IMR-90 (cell line): ENCODE results near the gene KCNK7. TPM values are rescaled to one million over a fixed set of nuclear protein-coding genes. Genes with fewer than 3 reads are reported as not detected.

Experiments used
- ATAC-seq: fragments of 200-7000 bp; cut with Tn5 transposase; 2 replicates; pipeline ENCODE4 v1.9.1; 2020; ENCODE audit warnings: low read depth, mild to moderate bottlenecking, moderate library complexity
- BruUV-seq: library from RNA; stranded (reverse); fragments of 400-500 nt; replicated peaks from 2 replicates; lab custom pipeline; 2021; lab: Mats Ljungman, UMichigan
- CTCF ChIA-PET: fragments of 300-600 bp; formaldehyde crosslinking; extraction: SDS; loops from one replicate; lab custom pipeline; 2021; ENCODE audit warnings: antibody characterized with exemption; lab: Yijun Ruan, JAX
- POLR2A ChIA-PET: fragments of 300-600 bp; sonication (Branson Sonifier 250); formaldehyde crosslinking; loops from one replicate; lab custom pipeline; 2022; ENCODE audit warnings: antibody characterized with exemption; ENCODE audit not compliant: unreplicated experiment; lab: Charles Lee
- DNase-seq: peaks from one replicate; pipeline ENCODE4 v3.0.0; 2013
- H2AFZ ChIP-seq: replicated peaks from 2 replicates; pipeline ENCODE3; 2013; ENCODE audit warnings: low read length, mild to moderate bottlenecking; ENCODE audit not compliant: poor library complexity
- H2AK5ac ChIP-seq: 2 replicates; pipeline ENCODE4 v1.6.1; 2013; ENCODE audit warnings: low read depth, low read length, inconsistent platforms
- H2AK9ac ChIP-seq: replicated peaks from 2 replicates; pipeline ENCODE3; 2013; ENCODE audit warnings: mild to moderate bottlenecking, low read depth, low read length, moderate library complexity; ENCODE audit not compliant: poor library complexity
- H2BK120ac ChIP-seq: 2 replicates; pipeline ENCODE4 v1.6.1; 2013; ENCODE audit warnings: low read depth, low read length, inconsistent platforms
- H2BK15ac ChIP-seq: 3 replicates; pipeline ENCODE4 v1.6.1; 2013; ENCODE audit warnings: low read depth, low read length, inconsistent platforms
- H2BK20ac ChIP-seq: 2 replicates; pipeline ENCODE4 v1.6.1; 2013; ENCODE audit warnings: low read depth, mild to moderate bottlenecking, inconsistent platforms, low read length, moderate library complexity
- H2BK5ac ChIP-seq: 2 replicates; pipeline ENCODE4 v1.6.1; 2013; ENCODE audit warnings: mild to moderate bottlenecking, low read depth, low read length, inconsistent platforms; ENCODE audit not compliant: poor library complexity, severe bottlenecking
- H3K14ac ChIP-seq: replicated peaks from 2 replicates; pipeline ENCODE4 v1.6.1; 2013; ENCODE audit warnings: low read depth, low read length, inconsistent platforms
- H3K18ac ChIP-seq: 2 replicates; pipeline ENCODE4 v1.6.1; 2013; ENCODE audit warnings: low read depth, low read length, control low read depth
- H3K23ac ChIP-seq: 2 replicates; pipeline ENCODE4 v1.6.1; 2013; ENCODE audit warnings: low read depth, low read length, inconsistent platforms
- H3K27ac ChIP-seq: 2 replicates; pipeline ENCODE4 v1.5.1; 2013; ENCODE audit warnings: mild to moderate bottlenecking, control low read depth, low read length; ENCODE audit not compliant: insufficient read depth
- H3K27me3 ChIP-seq: 2 replicates; pipeline ENCODE4 v1.6.1; 2013; ENCODE audit warnings: low read length; ENCODE audit not compliant: control insufficient read depth, insufficient read depth
- H3K36me3 ChIP-seq: 2 replicates; pipeline ENCODE4 v1.6.1; 2013; ENCODE audit warnings: low read length, mixed read lengths; ENCODE audit not compliant: control insufficient read depth, insufficient read depth
- H3K4ac ChIP-seq: 2 replicates; pipeline ENCODE4 v1.6.1; 2013; ENCODE audit warnings: low read depth, low read length, inconsistent platforms
- H3K4me1 ChIP-seq: 2 replicates; pipeline ENCODE4 v1.6.1; 2013; ENCODE audit warnings: low read length, mixed read lengths; ENCODE audit not compliant: control insufficient read depth, insufficient read depth
- H3K4me2 ChIP-seq: 2 replicates; pipeline ENCODE4 v1.6.1; 2013; ENCODE audit warnings: low read depth, mild to moderate bottlenecking, control low read depth, low read length, moderate library complexity
- H3K4me3 ChIP-seq: 2 replicates; pipeline ENCODE4 v1.5.1; 2013; ENCODE audit warnings: low read depth, mild to moderate bottlenecking, control low read depth, low read length, moderate library complexity; ENCODE audit not compliant: insufficient read depth
- H3K56ac ChIP-seq: 2 replicates; pipeline ENCODE4 v1.6.1; 2013; ENCODE audit warnings: low read length, inconsistent platforms; ENCODE audit not compliant: insufficient read depth; ENCODE audit errors: extremely low read depth
- H3K79me1 ChIP-seq, 2 experiments: 2 replicates each; pipeline ENCODE4 v1.6.1; 2013; ENCODE audit warnings: low read length in 2 of 2, inconsistent platforms in 1 of 2, low read depth in 1 of 2
- H3K9ac ChIP-seq: 2 replicates; pipeline ENCODE4 v1.6.1; 2013; ENCODE audit warnings: low read depth, low read length, control low read depth
- H3K9me1 ChIP-seq: 2 replicates; pipeline ENCODE4 v1.6.1; 2013; ENCODE audit warnings: low read length, inconsistent platforms; ENCODE audit not compliant: insufficient read depth
- H3K9me3 ChIP-seq: 2 replicates; pipeline ENCODE4 v1.6.1; 2013; ENCODE audit warnings: low read length; ENCODE audit not compliant: control insufficient read depth, insufficient read depth
- H4K20me1 ChIP-seq: 2 replicates; pipeline ENCODE4 v1.6.1; 2013; ENCODE audit warnings: low read length, inconsistent platforms; ENCODE audit not compliant: insufficient read depth
- H4K5ac ChIP-seq: 2 replicates; pipeline ENCODE4 v1.6.1; 2013; ENCODE audit warnings: mild to moderate bottlenecking, low read depth, low read length, control low read depth
- H4K8ac ChIP-seq, 2 experiments: 2 replicates each; pipeline ENCODE4 v1.6.1; 2013; ENCODE audit warnings: low read depth in 2 of 2, low read length in 2 of 2, control low read depth in 1 of 2, inconsistent platforms in 1 of 2
- H4K91ac ChIP-seq: 2 replicates; pipeline ENCODE4 v1.6.1; 2013; ENCODE audit warnings: low read depth, low read length, inconsistent platforms; ENCODE audit not compliant: insufficient read depth
- CEBPB ChIP-seq: IDR thresholded peaks from 2 replicates; pipeline ENCODE4 v1.6.1; 2012; ENCODE audit warnings: low read depth, low read length, improper control_type of control experiment
- CHD1 ChIP-seq: IDR thresholded peaks from 2 replicates; pipeline ENCODE4 v1.6.1; 2012; ENCODE audit warnings: low read depth, low read length, improper control_type of control experiment
- FOS ChIP-seq: fragments of 150-350 bp; IDR thresholded peaks from 2 replicates; pipeline ENCODE4 v1.6.1; 2016; ENCODE audit warnings: low read depth, low read length
- MAFK ChIP-seq: IDR thresholded peaks from 2 replicates; pipeline ENCODE4 v1.6.1; 2012; ENCODE audit warnings: low read depth, low read length, improper control_type of control experiment
- MAZ ChIP-seq: IDR thresholded peaks from 2 replicates; pipeline ENCODE4 v1.6.1; 2012; ENCODE audit warnings: low read depth, mild to moderate bottlenecking, low read length, improper control_type of control experiment, moderate library complexity, borderline replicate concordance
- MXI1 ChIP-seq: IDR thresholded peaks from 2 replicates; pipeline ENCODE4 v1.6.1; 2012; ENCODE audit warnings: low read depth, mild to moderate bottlenecking, low read length, moderate library complexity, borderline replicate concordance
- NFE2L2 ChIP-seq: fragments of 150-350 bp; IDR thresholded peaks from 2 replicates; pipeline ENCODE4 v1.6.1; 2016; ENCODE audit warnings: low read depth, mild to moderate bottlenecking, low read length
- RAD21 ChIP-seq: IDR thresholded peaks from 2 replicates; pipeline ENCODE4 v1.6.1; 2012; ENCODE audit warnings: low read length, improper control_type of control experiment
- RCOR1 ChIP-seq: IDR thresholded peaks from 2 replicates; pipeline ENCODE4 v1.6.1; 2012; ENCODE audit warnings: mild to moderate bottlenecking, low read length, improper control_type of control experiment; ENCODE audit not compliant: insufficient replicate concordance
- WGBS, 2 experiments: methylation state at CpG; one replicate each; pipeline versions ENCODE4 v1.1.5 to v1.1.7; 2013; ENCODE audit warnings: missing lambda C conversion rate in 2 of 2; ENCODE audit not compliant: insufficient read length in 1 of 2; ENCODE audit errors: extremely low coverage in 2 of 2; 5-methylcytosine and 5-hydroxymethylcytosine counted together
- dilution Hi-C: fragments of 300-500 bp; cut with HindIII; formaldehyde crosslinking; loops from one replicate; pipeline ENCODE4 v1.14.3; 2018; ENCODE audit warnings: low sequenced_read_pairs; ENCODE audit not compliant: unreplicated experiment
- in situ Hi-C: fragments of 300-500 bp; cut with MboI; formaldehyde crosslinking; loops from 3 replicates; pipeline ENCODE4 v1.14.3; 2019; ENCODE audit warnings: low sequenced_read_pairs, inconsistent platforms, mixed read lengths
- intact Hi-C: fragments of 100-400 bp; cut with micrococcal nuclease; formaldehyde crosslinking; loops from 2 replicates; pipeline ENCODE4 v1.10.0; 2022
- polyA plus RNA-seq, 3 experiments: library from polyadenylated mRNA; depleted of rRNA; stranded (reverse); fragments of >200 nt; gene quantifications; 2 replicates each; pipeline ENCODE4 v1.2.3, GENCODE V29; 2012; ENCODE audit warnings: low replicate concordance in 1 of 3
- total RNA-seq: library from RNA; depleted of rRNA; stranded (reverse); fragments of >200 nt; gene quantifications from 2 replicates; pipeline ENCODE4 v1.2.3, GENCODE V29; 2012
- TF ChIP-seq, protein P1 (sequence below): fragments of 150-350 bp; IDR thresholded peaks from 2 replicates; pipeline ENCODE4 v1.6.1; 2016; ENCODE audit warnings: low read depth, mild to moderate bottlenecking, low read length, moderate library complexity, borderline replicate concordance
- TF ChIP-seq, protein P2 (sequence below): conservative IDR thresholded peaks from 2 replicates; pipeline ENCODE4 v1.5.1; 2012; ENCODE audit warnings: mild to moderate bottlenecking, low read depth, low read length, improper control_type of control experiment

Gene KCNK7
- total and polyA plus RNA-seq, 2 of the 4 experiments (the other 2 are of a cell fraction) = 0.09 TPM; not detected in 1

DNA sequence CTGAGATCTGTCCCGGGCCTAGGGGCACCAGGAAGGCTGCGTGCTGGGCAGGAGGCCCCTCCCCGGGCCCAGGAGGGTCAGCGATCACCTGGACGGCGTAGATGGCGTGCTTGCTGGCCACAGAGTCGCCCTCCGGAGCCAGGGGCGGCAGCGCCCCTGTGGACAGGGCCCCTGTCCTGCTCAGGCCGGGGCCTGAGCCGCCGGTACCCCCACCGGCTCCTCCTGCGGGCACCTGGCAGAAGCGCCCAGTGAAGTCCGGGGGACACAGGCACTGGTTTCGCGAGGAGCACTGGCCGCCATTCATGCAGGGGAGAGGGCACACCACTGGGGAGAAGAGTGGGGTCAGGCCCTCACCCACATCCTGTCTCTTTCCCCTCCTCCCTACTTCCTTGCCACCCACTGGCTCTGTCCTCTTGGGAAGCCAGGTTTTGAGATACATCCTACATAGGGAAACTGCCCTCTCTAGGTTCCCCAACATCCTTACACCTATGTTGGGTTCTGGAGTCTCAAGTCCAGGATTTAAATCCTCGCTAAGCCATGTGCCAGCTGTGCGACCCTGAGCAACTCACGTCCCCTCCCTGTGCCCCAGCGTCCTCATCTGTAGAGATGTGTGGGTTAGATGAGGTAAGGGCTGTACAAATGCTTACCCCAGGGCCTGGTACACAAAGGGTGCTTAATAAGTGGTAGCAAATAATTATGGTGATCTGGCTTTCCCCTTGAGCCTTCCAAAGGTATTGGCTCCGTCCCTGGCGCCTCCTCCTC is 41.4 kb downstream of the KCNK7 start (continued):
- no peak for TF ChIP-seq MXI1

DNA sequence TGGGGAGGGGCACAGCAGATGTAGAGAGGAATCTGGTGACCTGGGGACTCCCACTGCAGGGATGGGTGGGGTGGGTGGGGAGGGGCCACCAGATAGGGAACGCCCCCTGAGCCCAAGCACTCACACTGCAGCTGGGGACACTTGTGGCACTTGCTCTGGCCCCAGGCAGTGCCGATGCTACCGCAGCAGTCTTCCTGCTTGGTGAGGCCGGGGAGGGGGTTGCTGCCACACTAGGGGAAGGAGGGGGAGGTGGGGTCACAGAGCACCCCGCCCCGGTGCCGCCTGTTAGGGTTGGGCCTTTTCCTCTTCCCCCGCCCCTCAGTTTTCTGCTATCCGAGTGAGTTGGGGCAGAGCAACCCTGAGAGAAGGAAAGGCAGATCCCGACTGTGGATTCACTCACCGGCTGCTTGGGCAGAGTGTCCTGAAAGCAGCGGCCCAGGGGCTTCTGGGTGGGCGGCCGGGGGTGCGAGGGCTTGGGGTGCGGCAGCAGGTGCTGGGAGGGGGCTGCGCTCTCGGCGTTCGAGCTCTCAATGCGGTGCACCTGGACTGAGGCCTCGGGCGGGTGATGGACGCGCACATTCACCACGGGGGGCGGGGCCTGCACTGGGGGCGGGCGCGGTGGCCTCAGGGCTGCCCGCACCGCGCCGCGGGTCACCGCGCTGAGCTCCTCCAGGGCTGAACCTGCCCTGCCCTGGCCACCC is 42.1 kb downstream of the KCNK7 start:
- Histone ChIP-seq H3K9me3 (no peaks in the 10 kb centered on the region), H3K56ac (no peak overlapping the region), H3K9me1 (peaks cover 11% of the 10 kb centered on the region), H2BK5ac (no peak overlapping the region), H3K4me1 (peaks cover 20% of the 10 kb centered on the region), H3K79me1 (peaks cover 16 to 42% of the 10 kb centered on the region in 2 experiments), H3K27me3 (no peaks in the 10 kb centered on the region), H2AK9ac (no peak overlapping the region), H3K23ac (no peak overlapping the region), H3K18ac (no peak overlapping the region), H3K4me3 (no peak overlapping the region), H3K4ac (no peak overlapping the region), H3K14ac (no peak overlapping the region), H3K4me2 (no peak overlapping the region), H3K9ac (no peak overlapping the region), H2BK15ac (no peak overlapping the region), H2AFZ (no peak overlapping the region), H3K27ac (no peak overlapping the region), H2AK5ac (no peak overlapping the region), H2BK20ac (no peak overlapping the region), H4K5ac (no peak overlapping the region), H4K91ac (no peak overlapping the region), H4K8ac (no peak overlapping the region), H3K36me3 (peaks cover 27% of the 10 kb centered on the region), H4K20me1 (peaks cover 19% of the 10 kb centered on the region), H2BK120ac (no peak overlapping the region)
- in situ Hi-C loops (no loop called here), dilution Hi-C loops (no loop called here), intact Hi-C loops (no loop called here)
- DNase-seq = no peak
- no TSS peak for BruUV-seq
- ChIA-PET POLR2A (no interaction called here), CTCF (no interaction called here)
- 62% methylated on average over 23 of the region's 37 CpGs; no CpG with 5 or more reads in 1 of the 2 experiments for WGBS, 2 experiments
- ATAC-seq = no peak
- TF ChIP-seq NFE2L2 (no peak), FOS (no peak), MXI1 (no peak), CHD1 (no peak), MAFK (no peak), RCOR1 (no peak), MAZ (no peak), RAD21 (no peak), CEBPB (no peak)
- TF ChIP-seq, protein P1, sequence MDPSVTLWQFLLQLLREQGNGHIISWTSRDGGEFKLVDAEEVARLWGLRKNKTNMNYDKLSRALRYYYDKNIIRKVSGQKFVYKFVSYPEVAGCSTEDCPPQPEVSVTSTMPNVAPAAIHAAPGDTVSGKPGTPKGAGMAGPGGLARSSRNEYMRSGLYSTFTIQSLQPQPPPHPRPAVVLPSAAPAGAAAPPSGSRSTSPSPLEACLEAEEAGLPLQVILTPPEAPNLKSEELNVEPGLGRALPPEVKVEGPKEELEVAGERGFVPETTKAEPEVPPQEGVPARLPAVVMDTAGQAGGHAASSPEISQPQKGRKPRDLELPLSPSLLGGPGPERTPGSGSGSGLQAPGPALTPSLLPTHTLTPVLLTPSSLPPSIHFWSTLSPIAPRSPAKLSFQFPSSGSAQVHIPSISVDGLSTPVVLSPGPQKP = no peak
- TF ChIP-seq, protein P2, sequence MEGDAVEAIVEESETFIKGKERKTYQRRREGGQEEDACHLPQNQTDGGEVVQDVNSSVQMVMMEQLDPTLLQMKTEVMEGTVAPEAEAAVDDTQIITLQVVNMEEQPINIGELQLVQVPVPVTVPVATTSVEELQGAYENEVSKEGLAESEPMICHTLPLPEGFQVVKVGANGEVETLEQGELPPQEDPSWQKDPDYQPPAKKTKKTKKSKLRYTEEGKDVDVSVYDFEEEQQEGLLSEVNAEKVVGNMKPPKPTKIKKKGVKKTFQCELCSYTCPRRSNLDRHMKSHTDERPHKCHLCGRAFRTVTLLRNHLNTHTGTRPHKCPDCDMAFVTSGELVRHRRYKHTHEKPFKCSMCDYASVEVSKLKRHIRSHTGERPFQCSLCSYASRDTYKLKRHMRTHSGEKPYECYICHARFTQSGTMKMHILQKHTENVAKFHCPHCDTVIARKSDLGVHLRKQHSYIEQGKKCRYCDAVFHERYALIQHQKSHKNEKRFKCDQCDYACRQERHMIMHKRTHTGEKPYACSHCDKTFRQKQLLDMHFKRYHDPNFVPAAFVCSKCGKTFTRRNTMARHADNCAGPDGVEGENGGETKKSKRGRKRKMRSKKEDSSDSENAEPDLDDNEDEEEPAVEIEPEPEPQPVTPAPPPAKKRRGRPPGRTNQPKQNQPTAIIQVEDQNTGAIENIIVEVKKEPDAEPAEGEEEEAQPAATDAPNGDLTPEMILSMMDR = no peak
